MM.1S (cell line): ENCODE data around the gene WIPF3.

Source experiments
- DNase-seq: peaks from one replicate; pipeline ENCODE4 v3.0.0-alpha.2; 2015
- H2AFZ ChIP-seq: fragments of 300-600 bp; sonication (generic); 2 replicates; pipeline ENCODE4 v1.6.0; 2016; ENCODE audit warnings: antibody characterized with exemption, low read length
- H3F3A ChIP-seq: fragments of 300-600 bp; sonication (generic); 2 replicates; pipeline ENCODE4 v1.6.1; 2016; ENCODE audit warnings: mild to moderate bottlenecking, antibody characterized with exemption, low read length, moderate library complexity, mixed read lengths; ENCODE audit not compliant: insufficient read depth
- H3K27ac ChIP-seq: fragments of 300-600 bp; sonication (generic); 2 replicates; pipeline ENCODE4 v1.5.1; 2016; ENCODE audit warnings: mild to moderate bottlenecking, low read length
- H3K27me3 ChIP-seq: fragments of 300-600 bp; sonication (generic); replicated peaks from 2 replicates; pipeline ENCODE4 v1.6.0; 2016; ENCODE audit warnings: low read length; ENCODE audit not compliant: insufficient read depth
- H3K36me3 ChIP-seq: fragments of 300-600 bp; sonication (generic); replicated peaks from 2 replicates; pipeline ENCODE4 v1.6.1; 2016; ENCODE audit warnings: mild to moderate bottlenecking, low read length, mixed read lengths; ENCODE audit not compliant: insufficient read depth
- H3K4me1 ChIP-seq: fragments of 300-600 bp; sonication (generic); 2 replicates; pipeline ENCODE4 v1.6.1; 2016; ENCODE audit warnings: low read length, mixed read lengths
- H3K4me2 ChIP-seq: fragments of 300-600 bp; sonication (generic); 2 replicates; pipeline ENCODE4 v1.6.0; 2016; ENCODE audit warnings: low read depth, low read length
- H3K4me3 ChIP-seq: fragments of 300-600 bp; sonication (generic); 2 replicates; pipeline ENCODE4 v1.5.1; 2016; ENCODE audit warnings: low read length, mixed read lengths
- H3K79me2 ChIP-seq: fragments of 300-600 bp; sonication (generic); 2 replicates; pipeline ENCODE4 v1.6.1; 2016; ENCODE audit warnings: mixed run types, low read length, mixed read lengths
- H3K9ac ChIP-seq: fragments of 300-600 bp; sonication (generic); 2 replicates; pipeline ENCODE4 v1.6.1; 2016; ENCODE audit warnings: low read length, mixed read lengths
- H3K9me2 ChIP-seq: fragments of 300-600 bp; sonication (generic); replicated peaks from 2 replicates; pipeline ENCODE4 v1.6.1; 2016; ENCODE audit warnings: mild to moderate bottlenecking, low read length, mixed read lengths; ENCODE audit not compliant: insufficient read depth
- H3K9me3 ChIP-seq: fragments of 300-600 bp; sonication (generic); replicated peaks from 2 replicates; pipeline ENCODE4 v1.6.1; 2016; ENCODE audit warnings: mild to moderate bottlenecking, low read length, mixed read lengths; ENCODE audit not compliant: insufficient read depth
- H4K20me1 ChIP-seq: fragments of 300-600 bp; sonication (generic); 2 replicates; pipeline ENCODE4 v1.6.1; 2016; ENCODE audit warnings: mild to moderate bottlenecking, low read length, moderate library complexity, mixed read lengths; ENCODE audit not compliant: insufficient read depth
- CTCF ChIP-seq: fragments of 300-600 bp; sonication (generic); IDR thresholded peaks from 2 replicates; pipeline ENCODE4 v1.5.1; 2016; ENCODE audit warnings: antibody characterized with exemption, low read length, mixed read lengths
- EZH2 ChIP-seq: fragments of 300-600 bp; sonication (generic); optimal IDR thresholded peaks from 2 replicates; pipeline ENCODE3; 2017; ENCODE audit warnings: low read depth, mild to moderate bottlenecking, antibody characterized with exemption, low read length, mixed read lengths
- EZH2phosphoT487 ChIP-seq: fragments of 300-600 bp; sonication (generic); IDR thresholded peaks from 2 replicates; pipeline ENCODE4 v1.6.1; 2018; ENCODE audit warnings: antibody characterized with exemption, low read length

The WIPF3 gene

DNA sequence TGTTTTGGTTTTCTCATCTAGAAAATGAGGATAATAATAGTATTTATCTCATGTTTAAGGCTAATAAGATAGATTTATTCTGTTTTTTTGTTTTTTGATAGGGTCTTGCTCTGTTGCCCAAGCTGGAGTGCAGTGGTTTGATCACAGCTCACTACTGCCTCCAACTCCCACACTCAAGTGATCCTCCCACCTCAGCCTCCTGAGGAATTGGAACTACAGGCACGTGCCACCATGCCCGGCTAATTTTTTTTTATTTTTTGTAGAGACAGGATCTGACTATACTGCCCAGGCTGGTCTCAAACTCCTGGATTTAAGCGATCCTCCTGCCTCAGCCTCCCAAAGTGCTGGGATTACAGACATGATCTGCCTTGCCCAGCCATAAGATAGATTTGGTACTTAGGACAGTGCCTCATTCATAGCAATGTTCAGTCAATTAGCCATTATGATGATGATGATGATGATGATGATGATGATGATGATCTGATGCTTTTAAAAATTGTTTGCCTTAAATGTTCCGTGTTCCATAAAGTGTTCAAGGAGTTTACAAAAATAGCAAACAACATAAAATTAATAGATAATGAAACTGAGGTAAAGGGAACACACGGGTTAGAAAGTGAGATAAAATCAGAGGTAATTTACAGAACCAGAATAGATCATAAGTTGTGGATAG is 4.6 kb downstream of the WIPF3 start:
- Histone ChIP-seq H3K4me1 (no peaks in the 10 kb centered on the region), H3K36me3 (no peaks in the 10 kb centered on the region), H2AFZ (no peak overlapping the region), H3K9me2 (no peaks in the 10 kb centered on the region), H3K9me3 (no peaks in the 10 kb centered on the region), H3K4me2 (no peak overlapping the region), H3K27ac (no peak overlapping the region), H3K4me3 (no peak overlapping the region), H4K20me1 (no peaks in the 10 kb centered on the region), H3F3A (no peaks in the 10 kb centered on the region), H3K9ac (no peak overlapping the region), H3K27me3 (peaks cover 4% of the 10 kb centered on the region; the same call in 1 of the 2 replicates), H3K79me2 (no peaks in the 10 kb centered on the region)
- no peak for TF ChIP-seq CTCF
- no peak for TF ChIP-seq EZH2
- no peak for TF ChIP-seq EZH2phosphoT487
- DNase-seq: no peak

- Histone ChIP-seq H3K79me2 (no peaks in the 10 kb centered on the region), H4K20me1 (no peaks in the 10 kb centered on the region), H3K27me3 (0 out of 2 replicates have a peak, but pooled peaks cover 3% of the 10 kb centered on the region), H3K27ac (no peak overlapping the region), H3K4me1 (no peaks in the 10 kb centered on the region), H3K4me2 (no peak overlapping the region), H3K4me3 (no peak overlapping the region), H3K9me2 (no peaks in the 10 kb centered on the region), H3K36me3 (no peaks in the 10 kb centered on the region), H3K9ac (no peak overlapping the region), H3F3A (no peaks in the 10 kb centered on the region), H3K9me3 (no peaks in the 10 kb centered on the region), H2AFZ (no peak overlapping the region)
- TF ChIP-seq EZH2phosphoT487: no peak
- TF ChIP-seq CTCF: no peak
- no peak for TF ChIP-seq EZH2
- DNase-seq: no peak
These were observed 5.3 kb downstream of the WIPF3 start for GRCh38 chr7:29811586-29811985.

DNA sequence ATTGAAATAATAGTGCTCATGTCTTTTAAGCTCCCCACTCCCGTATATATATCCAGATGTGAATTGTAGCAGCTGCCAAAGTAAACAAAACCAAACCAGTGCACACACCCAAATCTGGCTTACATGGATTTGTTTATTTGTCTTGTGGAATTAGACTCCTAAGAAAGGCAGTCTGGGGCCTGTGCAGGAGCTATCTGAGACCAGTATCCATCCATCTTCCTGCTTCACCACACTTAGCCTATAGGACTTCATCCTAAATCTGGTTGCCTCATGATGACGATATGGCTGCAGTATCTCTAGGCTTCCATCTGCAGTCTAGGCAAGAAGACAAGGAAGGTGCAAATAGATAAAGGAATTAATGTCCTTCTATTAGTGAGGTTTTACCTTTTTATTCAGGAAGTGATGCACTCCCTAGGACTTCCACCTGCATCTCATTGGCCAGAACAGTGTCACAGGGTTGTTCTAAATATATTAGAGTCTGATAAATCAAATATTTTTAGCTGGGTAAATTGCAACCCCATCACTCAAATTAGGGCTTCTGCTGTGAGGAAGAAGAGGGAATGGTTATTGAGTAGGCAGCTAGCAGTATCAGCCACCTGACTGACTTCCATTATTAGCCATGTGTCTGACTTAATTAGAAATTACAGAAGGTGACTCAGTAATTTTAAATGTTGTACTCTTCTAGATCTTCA is 6.0 kb downstream of the WIPF3 start:
- no peaks in the 10 kb centered on the region for H3K9me2 ChIP-seq
- TF ChIP-seq CTCF (no peak), EZH2 (no peak), EZH2phosphoT487 (no peak)
- H3K4me3 ChIP-seq: no peak overlapping the region
- H3K9ac ChIP-seq: no peak overlapping the region
- no peaks in the 10 kb centered on the region for H3F3A ChIP-seq
- 0 out of 2 replicates have a peak, but pooled peaks cover 3% of the 10 kb centered on the region for H3K27me3 ChIP-seq
- H2AFZ ChIP-seq: no peak overlapping the region
- H3K9me3 ChIP-seq: no peaks in the 10 kb centered on the region
- H3K79me2 ChIP-seq: no peaks in the 10 kb centered on the region
- no peak overlapping the region for H3K4me2 ChIP-seq
- H4K20me1 ChIP-seq: no peaks in the 10 kb centered on the region
- DNase-seq: no peak
- H3K27ac ChIP-seq: no peak overlapping the region
- H3K36me3 ChIP-seq: no peaks in the 10 kb centered on the region
- no peaks in the 10 kb centered on the region for H3K4me1 ChIP-seq
